GM19025 (cell line): ENCODE data around the gene UBXN7.
"Not testable (repeated sequence)": the region's sequence is repeated elsewhere in the genome, so short reads cannot be mapped to it uniquely, and the experiment has no call there.

Experiments
- ATAC-seq: cut with Tn5 transposase; IDR thresholded peaks from one replicate; pipeline ENCODE4 v1.9.1; 2021; ENCODE audit warnings: mild to moderate bottlenecking, low read depth, moderate library complexity; ENCODE audit not compliant: unreplicated experiment

UBXN7 gene

DNA sequence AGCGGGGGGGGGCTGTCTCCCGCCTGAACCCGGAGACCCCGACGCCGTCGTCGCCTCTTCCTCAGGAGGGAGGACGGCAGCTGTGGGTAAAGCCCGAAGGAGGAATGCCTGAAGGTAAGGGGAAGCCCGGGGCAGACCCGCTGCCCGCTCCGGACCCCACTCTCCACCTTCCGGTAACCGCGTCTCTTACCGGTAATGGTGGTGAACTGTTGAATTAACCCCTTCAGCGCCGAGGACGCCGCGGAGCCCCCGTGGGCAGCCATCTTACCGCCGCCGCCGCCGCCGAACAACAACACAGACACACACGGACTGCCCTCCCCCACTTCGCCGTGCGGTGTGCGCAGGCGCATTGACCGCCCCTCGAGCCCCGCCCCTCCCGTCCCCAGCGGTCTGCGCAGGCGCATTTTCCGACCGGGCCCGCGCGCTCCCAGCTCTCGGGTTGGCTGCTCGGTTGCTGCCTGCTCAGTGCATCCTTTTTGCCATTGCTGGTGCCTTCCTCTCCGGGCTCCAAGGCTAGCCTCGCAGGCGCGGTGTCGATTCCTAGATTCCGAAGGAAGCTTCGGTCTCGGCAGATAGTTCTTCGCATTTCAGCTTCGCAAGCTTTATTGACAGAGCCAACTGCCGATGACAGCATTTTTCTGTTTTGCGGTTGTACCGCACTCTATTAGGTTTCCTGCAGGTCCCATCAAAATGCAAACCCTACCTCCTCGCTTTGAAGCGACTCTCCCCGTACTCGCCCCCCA, at the start of gene UBXN7:
Gene UBXN7, minus strand, starts transcription at position 291 of the 743 bp plus-strand sequence. Its CDS starts 28 bp downstream, at position 263.
- peak; percentile 79 for ATAC-seq

DNA sequence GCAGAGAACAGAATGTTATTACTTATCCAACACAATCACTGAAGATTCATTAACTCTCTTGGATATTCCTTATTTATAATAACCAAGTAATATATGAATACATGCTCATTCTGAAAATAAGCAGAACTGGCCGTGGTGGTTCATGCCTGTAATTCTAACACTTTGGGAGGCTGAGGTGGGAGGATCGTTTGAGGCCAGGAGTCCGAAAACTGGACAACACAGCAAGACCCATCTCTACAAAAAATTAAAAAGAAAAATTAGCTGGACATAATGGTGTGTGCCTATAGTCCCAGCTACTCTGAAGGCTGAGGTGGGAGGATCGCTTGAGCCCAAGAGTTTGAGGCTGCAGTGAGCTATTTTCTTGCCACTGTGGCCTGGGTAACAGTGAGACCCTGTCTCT, 45.5 kb upstream of the UBXN7 start:
- ATAC-seq: no peak

GRCh38 chr3:196472286-196472685, 40.1 kb upstream of the UBXN7 start:
- no peak for ATAC-seq

GRCh38 chr3:196471551-196471950, 39.3 kb upstream of the UBXN7 start:
- no peak for ATAC-seq

DNA sequence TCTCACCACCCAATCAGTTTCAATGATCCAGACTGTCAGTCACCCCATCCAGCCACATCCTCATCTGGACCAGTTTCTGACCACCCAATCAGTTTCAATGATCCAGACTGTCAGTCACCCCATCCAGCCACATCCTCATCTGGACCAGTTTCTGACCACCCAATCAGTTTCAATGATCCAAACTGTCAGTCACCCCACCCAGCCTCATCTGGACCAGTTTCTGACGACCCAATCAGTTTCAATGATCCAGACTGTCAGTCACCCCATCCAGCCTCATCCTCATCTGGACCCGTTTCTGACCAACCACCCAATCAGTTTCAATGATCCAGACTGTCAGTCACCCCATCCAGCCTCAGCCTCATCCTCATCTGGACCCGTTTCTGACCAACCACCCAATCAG, 38.0 kb upstream of the UBXN7 start:
- ATAC-seq: not testable (repeated sequence)

GRCh38 chr3:196463804-196464203, 31.6 kb upstream of the UBXN7 start:
- no peak for ATAC-seq

- no peak for ATAC-seq
Measured at GRCh38 chr3:196463478-196463756, 31.2 kb upstream of the UBXN7 start.

DNA sequence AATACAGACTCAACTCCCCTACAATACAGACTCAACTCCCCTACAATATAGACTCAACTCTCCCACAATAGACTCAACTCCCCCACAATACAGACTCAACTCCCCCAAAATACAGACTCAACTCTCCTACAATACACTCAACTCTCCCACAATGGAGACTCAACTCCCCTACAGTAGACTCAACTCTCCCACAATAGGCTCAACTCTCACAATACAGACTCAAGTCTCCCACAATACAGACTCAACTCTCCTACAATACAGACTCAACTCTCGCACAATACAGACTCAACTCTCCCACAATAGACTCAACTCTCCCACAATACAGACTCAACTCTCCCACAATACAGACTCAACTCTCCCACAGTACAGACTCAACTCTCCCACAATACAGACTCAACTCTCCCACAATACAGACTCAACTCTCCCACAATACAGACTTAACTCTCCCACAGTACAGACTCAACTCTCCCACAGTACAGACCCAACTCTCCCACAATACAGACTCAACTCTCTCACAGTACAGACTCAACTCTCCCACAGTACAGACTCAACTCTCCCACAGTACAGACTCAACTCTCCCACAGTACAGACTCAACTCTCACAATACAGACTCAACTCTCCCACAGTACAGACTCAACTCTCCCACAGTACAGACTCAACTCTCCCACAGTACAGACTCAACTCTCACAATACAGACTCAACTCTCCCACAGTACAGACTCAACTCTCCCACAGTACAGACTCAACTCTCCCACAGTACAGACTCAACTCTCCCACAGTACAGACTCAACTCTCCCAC, 30.7 kb upstream of the UBXN7 start:
- ATAC-seq: not testable (repeated sequence)

- no peak for ATAC-seq
Measured at GRCh38 chr3:196458063-196458462, 25.8 kb upstream of the UBXN7 start.

GRCh38 chr3:196457470-196457869, 25.2 kb upstream of the UBXN7 start:
- not testable (repeated sequence) for ATAC-seq

- ATAC-seq: no peak
Measured at GRCh38 chr3:196454935-196455334, 22.7 kb upstream of the UBXN7 start.

DNA sequence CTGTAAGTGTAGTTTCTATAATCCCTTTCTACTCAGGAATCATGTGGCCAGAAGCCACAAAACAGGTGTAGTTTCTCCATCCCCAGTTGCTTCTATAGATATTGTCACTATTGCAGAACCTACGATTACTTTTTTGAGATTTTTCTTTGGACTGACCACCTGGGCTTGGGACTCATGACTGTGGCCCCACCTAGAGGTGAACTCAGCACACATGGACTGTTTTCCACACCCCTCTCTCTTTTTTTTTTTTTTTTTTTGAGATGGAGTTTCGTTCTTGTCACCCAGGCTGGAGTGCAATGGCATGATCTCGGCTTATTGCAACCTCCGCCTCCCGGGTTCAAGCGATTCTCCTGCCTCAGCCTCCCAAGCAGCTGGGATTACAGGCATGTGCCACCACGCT, 13.2 kb upstream of the UBXN7 start:
- not testable (repeated sequence) for ATAC-seq

GRCh38 chr3:196444500-196444894, 12.3 kb upstream of the UBXN7 start:
- ATAC-seq: no peak

DNA sequence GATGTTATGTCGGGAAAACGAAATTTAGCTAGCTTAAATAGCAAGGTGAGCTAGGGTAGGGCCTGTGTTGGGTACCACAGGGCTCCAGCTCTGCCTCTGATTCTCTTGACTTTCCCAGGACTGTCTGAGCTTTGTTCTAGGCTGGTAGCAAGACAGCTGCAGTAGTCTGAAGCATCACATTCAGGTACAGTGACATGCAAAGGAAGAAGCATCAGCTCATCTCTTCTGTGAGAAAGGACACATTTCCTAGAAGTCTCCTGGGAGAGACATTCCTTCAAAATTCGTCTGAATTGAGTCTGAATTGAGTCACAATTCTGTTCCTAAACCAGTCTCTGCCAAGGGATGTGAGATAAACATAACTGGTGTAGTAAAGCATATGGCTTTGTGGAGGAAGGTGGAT, 8.5 kb upstream of the UBXN7 start:
- ATAC-seq: no peak

- no peak for ATAC-seq
Measured at GRCh38 chr3:196440041-196440537, 7.9 kb upstream of the UBXN7 start.

DNA sequence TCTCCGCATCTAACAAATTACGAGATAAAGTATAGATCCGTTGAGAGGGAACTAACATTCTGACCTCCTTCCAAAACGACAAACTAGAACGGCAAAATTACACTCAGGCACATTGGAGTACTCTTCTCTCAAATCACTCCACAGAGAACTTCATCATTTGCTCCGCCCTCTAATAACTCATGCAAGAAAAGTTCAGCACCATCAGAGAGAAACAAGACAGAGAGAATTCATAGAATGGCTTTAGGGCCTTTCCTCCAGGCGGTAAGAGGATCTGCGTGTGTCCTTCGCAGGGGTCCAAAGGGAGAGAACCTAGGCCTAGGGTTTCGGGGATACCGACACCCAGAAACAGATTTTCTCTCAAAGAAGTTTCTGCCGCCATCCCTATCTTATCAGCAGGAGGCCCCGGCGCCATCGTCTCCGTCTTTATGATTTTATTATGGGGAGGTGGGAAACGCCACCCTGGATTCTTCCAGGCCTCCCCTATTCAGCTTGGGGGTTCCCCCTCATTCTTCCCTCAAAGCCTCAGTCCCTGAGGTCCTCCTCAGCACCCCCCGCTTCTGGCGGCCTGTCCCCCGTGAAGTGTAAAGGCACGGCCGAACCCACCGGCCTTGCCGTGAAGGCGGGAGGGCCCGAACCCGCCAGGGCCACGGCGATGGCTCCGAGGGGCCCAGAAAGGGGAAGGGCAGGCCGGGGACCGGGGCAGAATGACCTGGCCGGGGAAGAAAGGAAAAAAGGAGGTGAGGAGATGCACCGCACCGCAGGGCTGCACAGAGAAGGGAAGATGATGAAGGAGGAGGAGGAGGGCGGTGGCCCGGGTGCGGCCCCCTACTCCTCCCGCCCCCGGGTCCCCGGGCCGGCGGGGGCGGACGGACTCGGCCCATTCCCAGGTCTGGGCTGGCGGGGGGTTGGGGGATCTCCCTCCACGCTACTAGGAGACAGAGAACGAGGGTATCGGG, 768 bp downstream of the UBXN7 start:
- peak; percentile 17 for ATAC-seq

GRCh38 chr3:196428041-196428440, 4.2 kb downstream of the UBXN7 start:
- no peak for ATAC-seq

DNA sequence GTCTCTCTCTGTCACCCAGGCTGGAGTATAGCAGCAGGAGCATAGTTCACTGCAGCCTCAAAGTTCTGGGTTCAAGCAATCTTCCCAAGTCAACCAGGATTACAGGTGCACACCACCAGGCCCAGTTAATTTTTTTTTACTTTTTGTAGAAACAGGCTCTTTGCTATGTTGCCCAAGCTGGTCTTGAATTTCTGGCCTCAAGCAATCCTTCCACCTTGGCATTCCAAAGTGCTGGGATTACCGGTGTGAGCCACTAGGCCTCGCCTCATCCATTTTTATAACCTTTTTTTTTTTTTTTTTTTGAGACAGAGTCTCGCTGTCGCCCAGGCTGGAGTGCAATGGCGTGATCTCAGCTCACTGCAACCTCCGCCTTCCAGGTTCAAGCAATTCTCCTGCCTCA, 7.8 kb downstream of the UBXN7 start:
- ATAC-seq: not testable (repeated sequence)

DNA sequence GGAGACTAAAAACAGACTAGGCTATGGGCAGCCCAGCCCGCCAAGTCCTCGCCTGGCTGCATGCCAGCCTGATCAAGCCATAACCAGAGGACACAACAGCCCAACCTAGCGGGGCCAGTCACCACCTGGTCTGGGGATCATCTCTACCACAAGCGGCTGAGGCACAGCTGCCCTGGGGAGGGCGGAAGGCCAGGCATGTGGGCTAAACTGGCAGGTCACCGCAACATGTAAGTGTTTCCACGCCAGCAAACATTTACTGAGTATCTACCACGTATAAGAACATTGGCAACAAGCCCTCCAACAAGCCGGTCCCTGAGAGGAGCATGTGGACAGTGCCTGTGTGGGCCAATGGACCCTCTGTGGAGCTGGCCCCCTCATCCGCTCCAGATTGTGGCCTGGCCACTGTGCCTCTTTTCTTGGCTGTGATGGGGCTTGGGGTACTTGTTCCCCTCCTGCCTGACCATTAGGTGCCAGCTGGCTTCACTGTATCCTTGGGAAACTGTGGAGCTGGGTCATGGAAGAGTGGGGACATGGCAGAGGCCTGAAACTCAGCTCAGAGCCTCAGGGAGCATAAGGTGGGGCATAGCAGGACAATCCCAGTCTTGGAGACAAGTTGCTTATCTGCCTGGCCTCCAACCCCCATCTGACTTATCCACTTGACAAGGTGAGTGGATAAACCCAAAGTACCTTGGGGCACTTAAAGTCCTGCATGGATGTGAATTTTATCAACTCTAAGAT, 9.0 kb downstream of the UBXN7 start:
- ATAC-seq: no peak

DNA sequence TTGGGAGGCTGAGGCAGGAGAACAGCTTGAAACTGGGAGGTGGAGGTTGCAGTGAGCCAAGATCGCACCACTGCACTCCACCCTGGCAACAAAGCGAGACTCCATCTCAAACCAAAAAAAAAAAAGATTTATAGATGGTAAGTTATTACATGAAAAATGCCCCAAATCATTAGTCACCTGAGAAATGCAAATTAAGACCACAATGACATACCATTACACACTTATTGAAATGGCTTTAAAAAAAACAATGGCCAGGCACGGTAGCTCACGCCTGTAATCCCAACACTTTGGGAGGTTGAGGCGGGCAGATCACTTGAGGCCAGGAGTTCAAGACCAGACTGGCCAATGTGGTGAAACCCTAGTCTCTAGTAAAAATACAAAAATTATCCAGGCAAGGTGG, 10.6 kb downstream of the UBXN7 start:
- ATAC-seq: not testable (repeated sequence)
